Measurements from ENCODE around the gene CR1L.
"Not testable (repeated sequence)": the region's sequence is repeated elsewhere in the genome, so short reads cannot be mapped to it uniquely, and the experiment has no call there.

CR1L gene

DNA sequence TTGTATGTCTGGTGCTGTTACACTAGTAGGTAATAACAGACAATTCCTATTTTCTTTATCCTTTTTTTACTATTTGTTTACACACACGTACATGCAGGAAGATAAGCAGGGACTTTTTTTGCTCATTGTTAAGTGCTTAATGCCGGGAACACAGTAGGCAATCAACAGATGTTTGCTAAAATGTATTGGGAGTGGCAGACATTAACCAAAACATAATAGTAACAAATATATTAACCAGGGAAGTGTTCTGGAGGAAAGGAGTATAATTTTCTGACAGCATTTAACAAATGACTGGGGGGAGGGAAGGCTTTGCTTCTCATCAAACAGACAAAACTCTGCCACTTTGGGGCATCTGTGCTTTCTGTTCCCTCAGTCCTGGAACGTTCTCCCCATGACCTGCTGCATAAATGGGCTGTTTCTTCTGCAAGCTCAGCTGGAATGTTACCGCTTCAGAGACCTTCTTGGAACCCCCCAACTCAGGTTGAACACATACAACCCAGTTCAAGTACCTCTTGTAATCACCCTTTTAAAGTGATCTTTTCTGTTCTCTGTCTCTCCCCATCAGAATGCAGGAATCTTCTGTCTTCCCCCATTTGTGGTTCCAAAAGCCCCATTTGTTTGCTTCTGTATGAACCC is 2.1 kb downstream of the CR1L start:
- DNase-seq = no peak

- DNase-seq = no peak
Observed at GRCh38 chr1:207647671-207648333, 2.9 kb downstream of the CR1L start.

- no peak for DNase-seq
Observed at GRCh38 chr1:207648334-207649209, 3.6 kb downstream of the CR1L start.

DNA sequence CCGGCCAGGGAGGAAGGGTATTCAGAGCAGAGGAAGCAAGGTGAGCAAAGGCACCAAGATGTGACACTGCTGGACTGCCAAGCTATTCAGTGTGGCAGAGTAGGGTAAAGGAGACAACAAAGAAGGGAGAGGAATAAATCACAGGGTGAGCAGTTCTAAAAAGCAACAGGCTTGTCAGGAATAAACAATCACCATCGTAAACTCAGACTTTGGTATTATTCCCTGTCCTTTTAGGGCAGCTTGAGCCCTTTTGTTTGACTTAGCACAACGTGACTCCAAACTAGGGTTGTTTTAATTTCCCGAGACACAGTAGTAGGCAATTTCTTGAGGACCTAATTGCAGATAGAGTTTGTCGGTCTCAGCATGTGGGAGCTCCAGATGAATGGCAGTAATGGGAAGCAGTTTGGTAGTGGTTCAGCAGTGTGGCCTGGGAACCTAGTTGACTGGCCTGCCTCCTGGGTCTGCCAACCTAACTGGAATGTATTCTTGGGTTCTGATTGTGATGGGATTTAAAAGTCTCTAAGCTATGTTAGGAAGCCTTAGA is 4.3 kb downstream of the CR1L start:
- no peak for DNase-seq

- DNase-seq = no peak
Observed at GRCh38 chr1:207649865-207650580, 5.1 kb downstream of the CR1L start.

GRCh38 chr1:207651583-207651982 is 6.7 kb downstream of the CR1L start:
- DNase-seq = no peak

- no peak for DNase-seq
Observed at GRCh38 chr1:207654320-207654719, 9.4 kb downstream of the CR1L start.

DNA sequence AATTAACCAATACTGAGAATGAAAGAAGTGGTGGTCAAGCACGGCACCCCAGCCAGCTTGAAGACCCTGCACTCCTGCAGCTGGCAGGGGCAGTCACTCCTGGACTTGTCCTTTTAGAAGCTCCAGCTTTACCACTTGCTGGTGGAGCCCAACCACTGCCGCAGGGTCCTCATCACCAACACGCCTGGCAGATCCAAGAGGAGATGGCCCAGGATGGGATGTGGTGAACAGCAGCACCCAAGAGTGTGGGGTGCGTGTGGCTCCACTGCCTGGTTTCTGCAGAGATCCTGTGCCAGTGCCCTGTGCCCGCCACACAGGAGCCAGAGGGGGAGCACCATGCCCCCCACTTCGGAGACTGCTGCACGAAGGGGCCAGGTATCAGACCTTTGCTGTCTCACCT is 13.5 kb downstream of the CR1L start:
- no peak for DNase-seq

DNA sequence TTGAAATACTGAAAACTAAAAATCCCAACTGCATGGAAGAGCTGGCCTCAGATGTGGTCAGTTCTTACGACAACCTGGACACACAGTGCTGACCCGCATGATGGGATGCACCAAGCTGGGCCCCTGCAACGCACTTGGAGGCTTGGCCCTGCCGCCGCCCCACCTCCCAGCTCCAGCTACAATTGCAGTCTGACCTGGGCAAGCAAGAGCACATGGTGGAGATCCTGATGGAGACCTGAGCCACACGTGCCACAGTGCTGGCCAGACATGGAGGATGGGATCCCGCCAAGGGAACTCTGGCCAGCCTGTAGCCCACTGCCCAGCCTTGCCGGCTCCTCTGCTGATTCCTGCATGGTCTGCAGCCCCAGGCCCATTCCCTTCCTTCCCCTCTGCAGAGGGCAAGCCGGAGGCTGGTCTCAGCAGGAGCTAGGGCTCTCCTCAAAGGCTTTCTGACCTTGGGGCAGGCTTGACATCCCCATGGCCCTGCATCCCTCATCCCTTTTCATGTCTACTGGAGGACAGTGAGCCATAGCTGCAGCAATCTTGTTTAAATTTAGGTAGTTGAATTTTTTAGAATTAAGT is 14.1 kb downstream of the CR1L start:
- no peak for DNase-seq

GRCh38 chr1:207659545-207660153 is 14.7 kb downstream of the CR1L start:
- DNase-seq = no peak

DNA sequence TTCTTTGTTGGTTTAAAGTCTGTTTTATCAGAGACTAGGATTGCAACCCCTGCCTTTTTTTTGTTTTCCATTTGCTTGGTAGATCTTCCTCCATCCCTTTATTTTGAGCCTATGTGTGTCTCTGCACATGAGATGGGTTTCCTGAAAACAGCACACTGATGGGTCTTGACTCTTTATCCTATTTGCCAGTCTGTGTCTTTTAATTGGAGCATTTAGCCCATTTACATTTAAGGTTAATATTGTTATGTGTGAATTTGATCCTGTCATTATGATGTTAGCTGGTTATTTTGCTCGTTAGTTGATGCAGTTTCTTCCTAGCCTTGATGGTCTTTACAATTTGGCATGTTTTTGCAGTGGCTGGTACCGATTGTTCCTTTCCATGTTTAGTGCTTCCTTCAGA is 16.5 kb downstream of the CR1L start:
- not testable (repeated sequence) for DNase-seq

DNA sequence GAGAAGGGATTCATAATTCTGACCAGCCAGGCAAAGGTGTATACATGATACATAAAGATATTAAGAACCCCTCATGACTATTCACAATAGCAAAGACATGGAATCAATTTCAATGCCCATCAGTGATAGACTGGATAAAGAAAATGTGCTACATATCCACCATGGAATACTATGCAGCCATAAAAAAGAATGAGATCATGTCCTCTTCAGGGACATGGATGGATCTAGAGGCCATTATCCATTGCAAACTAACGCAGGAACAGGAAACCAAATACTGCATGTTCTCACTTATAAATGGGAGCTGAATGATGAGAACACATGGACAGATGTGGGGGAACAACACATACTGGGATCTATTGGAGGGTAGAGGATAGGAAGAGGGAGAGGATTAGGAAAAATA is 21.4 kb downstream of the CR1L start:
- DNase-seq = no peak

DNA sequence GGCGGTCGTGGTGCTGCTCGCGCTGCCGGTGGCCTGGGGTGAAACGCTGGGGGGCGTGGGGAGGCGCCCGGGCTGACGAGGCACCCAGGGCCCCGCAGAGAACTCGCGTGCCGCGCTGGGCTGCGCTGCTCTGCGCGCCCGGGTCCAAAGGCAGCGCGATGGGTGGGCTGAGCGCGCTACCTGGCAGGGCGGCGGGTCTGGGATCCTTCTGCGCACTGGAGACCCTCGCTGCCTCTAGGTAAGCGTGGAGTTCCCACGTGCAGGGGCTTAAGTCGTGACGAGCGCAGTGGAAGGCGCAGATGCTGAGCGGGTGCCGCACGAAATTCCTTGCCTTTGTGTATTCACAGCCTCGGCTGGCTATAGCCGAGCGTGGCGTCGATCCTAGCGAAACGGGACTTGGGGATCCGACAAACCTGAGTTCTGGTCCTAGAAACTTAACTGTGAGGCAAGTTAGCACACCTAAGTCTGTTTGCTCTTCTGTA is 24.6 kb downstream of the CR1L start:
- no peak for DNase-seq

DNA sequence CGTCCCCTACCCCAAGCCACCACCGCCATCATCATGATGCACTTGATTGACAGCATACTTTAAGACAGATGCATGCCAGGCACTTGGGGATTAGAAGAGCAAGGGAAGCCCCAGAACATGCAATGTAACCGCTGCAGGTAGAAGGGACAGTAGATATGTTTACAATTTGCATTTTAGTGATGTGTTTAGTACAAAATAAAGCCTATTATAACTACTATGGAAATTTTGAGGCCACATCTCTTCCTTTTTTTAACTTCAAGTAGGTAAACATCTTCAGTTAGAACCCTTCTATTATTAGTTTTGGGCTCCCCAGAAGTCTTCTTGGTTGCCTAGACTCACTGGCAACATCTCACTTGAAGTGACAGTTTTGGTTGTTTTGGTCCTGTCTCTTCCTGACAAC is 25.3 kb downstream of the CR1L start:
- no peak for DNase-seq

DNA sequence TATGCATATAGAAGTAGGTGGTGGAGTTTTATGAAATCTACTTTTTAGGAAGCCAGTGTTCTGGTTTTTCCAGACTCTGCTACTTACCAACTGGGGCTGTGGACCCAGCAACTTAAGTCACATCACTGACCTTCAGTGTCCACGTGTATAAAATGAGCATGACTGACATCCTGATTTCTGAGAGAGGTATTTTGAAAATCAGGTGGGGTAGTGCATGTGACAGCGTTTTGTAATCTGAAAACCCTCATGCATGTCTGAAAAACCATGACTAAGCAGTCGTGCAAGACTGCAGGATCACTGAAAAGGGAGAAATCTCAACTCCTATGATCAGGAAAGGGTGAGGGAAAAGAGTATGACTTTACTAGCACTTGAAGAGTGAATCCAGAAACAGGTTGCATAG is 26.1 kb downstream of the CR1L start:
- DNase-seq = no peak

DNA sequence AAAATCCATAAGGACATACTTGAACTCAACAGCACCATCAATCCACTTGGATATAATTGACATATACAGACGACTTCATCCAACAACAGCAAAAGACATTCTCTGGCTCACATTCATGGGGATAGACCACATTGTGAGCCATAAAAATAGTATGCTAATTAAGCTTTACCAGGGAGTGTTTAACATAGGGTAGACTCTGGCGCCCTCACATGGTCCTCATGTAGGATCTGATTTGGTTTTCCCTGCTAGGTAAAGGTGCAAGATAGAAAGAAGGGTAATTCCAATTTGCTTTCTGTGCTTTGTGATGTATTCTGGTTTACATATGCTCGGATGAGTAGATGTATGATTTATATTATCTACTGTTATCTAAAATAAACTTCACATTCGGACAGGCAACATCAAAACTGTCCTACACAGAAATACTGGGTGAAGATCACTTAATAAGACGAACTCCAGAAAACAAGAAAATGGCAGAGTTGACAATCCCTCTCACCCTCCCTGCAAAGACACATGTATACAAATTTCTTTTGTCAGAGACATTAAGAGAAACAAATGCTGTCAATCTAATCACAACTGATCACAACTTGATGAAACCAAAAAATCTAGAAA is 27.7 kb downstream of the CR1L start:
- DNase-seq = no peak

DNA sequence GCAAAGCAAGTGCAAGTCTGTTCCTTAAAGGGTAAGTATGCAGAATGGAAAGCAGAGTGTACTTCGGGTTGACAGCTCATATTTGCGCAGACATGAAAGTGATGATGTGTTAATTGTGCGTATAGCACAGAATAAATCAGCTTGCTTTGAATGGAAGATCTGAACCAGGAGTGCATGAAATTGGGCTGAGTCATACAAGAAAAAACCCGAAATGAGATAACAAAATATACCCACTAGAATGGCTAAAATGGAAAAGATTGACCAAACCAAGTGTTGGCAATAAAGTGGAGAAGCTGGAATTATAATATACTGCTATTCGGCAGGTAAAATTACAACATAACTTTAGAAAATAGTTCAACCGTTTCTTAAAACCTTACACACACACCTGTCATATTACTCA is 28.5 kb downstream of the CR1L start:
- DNase-seq = no peak

- DNase-seq = no peak
Observed at GRCh38 chr1:207676153-207676552, 31.2 kb downstream of the CR1L start.

DNA sequence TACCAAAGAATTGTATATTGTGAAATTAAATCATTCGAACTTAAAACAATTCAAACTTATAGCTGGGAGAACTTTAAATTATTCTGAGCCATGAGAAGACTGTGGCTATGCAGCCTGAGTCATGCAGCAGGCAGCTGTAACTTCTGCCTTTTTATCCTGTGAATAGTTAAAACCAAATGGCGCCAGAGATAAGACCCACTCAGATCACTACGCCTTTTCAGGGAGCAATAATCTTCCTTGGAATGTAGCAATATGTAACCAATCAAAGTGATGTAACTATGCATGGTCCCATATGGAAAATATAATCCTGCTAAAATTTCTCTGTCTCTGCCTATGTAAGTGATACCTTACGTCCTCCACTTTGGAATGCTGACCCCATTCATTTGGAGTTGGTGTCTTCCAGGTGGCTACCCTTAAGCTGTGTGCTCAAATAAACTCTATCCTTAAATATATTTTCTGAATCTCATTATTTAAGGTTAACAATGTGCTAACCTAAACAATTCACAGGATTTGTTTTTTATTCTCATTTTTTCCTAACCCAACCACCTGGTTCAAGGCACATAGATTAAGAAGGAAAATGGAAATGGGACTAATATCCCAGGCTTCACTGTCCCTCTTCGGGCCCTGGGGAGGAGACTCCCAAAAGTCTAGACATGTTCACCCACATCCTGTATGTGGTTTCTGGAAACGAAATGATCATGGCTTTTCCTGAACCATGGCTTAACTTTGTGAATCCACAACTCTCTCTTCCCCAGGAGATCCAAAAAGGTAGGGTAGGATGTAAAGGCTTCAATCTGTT is 35.9 kb downstream of the CR1L start:
- not testable (repeated sequence) for DNase-seq

GRCh38 chr1:207682872-207683434 is 38.0 kb downstream of the CR1L start:
- not testable (repeated sequence) for DNase-seq

Measured in islet precursor cell (in vitro differentiated cells).